Measurements from ENCODE around the gene PPP1R36. TPM values are rescaled to one million over a fixed set of nuclear protein-coding genes. Genes with fewer than 3 reads are reported as not detected.

PPP1R36 gene
- total and polyA plus RNA-seq, 2 donors (not counting 3 experiments of a cell fraction or from before 2014, with no cell fraction given), result 0.28 to 0.60 TPM

- intact Hi-C loops (cut with micrococcal nuclease) (loop anchor here (10.0 kb wide), 1 partner anchor 855 kb away; the partner anchor contains the start of gene WDR89), dilution Hi-C loops (cut with MboI; ENCODE audit: extremely low pct_ligation_motif_present, low sequenced_read_pairs) (no loop called here)
- H3K4me1 ChIP-seq (ENCODE audit: control insufficient read depth, extremely low read depth, insufficient read depth, low read length), result peaks cover 21% of the 10 kb centered on the region
Measured at GRCh38 chr14:64500088-64500487, 49.7 kb upstream of the PPP1R36 start.

More at GRCh38 chr14:64500088-64500487, 49.7 kb upstream of the PPP1R36 start:
- no peak overlapping the region for H2AFZ ChIP-seq (ENCODE audit: low read depth, low read length)
- H3K27me3 ChIP-seq (ENCODE audit: control insufficient read depth in 2 of 2, insufficient read depth in 2 of 2, low read length in 2 of 2), result no peaks in the 10 kb centered on the region
- ChIA-PET CTCF (no interaction called here), POLR2A (no interaction called here)
- H3K79me2 ChIP-seq (ENCODE audit: control insufficient read depth, insufficient read depth, low read length), result peaks cover 12% of the 10 kb centered on the region
- H3K9ac ChIP-seq (replicated peaks; ENCODE audit: extremely low read depth, insufficient read depth, low read length), result no peak overlapping the region
- DNase-seq (ENCODE audit: low read depth, low spot score), result no peak
- no peak for FAIRE-seq
- TF ChIP-seq POLR2AphosphoS5 (IDR thresholded peaks at IDR 0.05; ENCODE audit: insufficient read depth, low read depth, low read length) (no peak), EZH2 (IDR thresholded peaks at IDR 0.05; ENCODE audit: borderline replicate concordance, low read depth, low read length, severe bottlenecking) (no peak), MYC (IDR thresholded peaks at IDR 0.05; ENCODE audit: low read depth, low read length) (no peak), FOS (IDR thresholded peaks at IDR 0.05; ENCODE audit: borderline replicate concordance, insufficient read depth, low read length) (no peak), CTCF (IDR thresholded peaks at IDR 0.05; ENCODE audit: extremely low read depth in 1 of 2, insufficient read depth in 1 of 2, low read depth in 1 of 2, low read length in 2 of 2) (no peak), JUN (IDR thresholded peaks at IDR 0.05; ENCODE audit: borderline replicate concordance, insufficient read depth, insufficient read length, low read depth) (no peak), GATA2 (IDR thresholded peaks at IDR 0.05; ENCODE audit: insufficient read depth, insufficient read length, low read depth, low read length) (no peak), POLR2A (IDR thresholded peaks at IDR 0.05; ENCODE audit: low read depth, low read length) (no peak), MAX (IDR thresholded peaks at IDR 0.05; ENCODE audit: insufficient read depth, insufficient read length) (no peak)
- no peaks in the 10 kb centered on the region for H3K9me3 ChIP-seq (replicated peaks; ENCODE audit: control insufficient read depth, insufficient read depth, low read length)
- H4K20me1 ChIP-seq (replicated peaks; ENCODE audit: control insufficient read depth, extremely low read depth, insufficient read depth, low read length), result no peaks in the 10 kb centered on the region
- H3K4me3 ChIP-seq (replicated peaks in 1 of 3; ENCODE audit: insufficient read depth in 1 of 3, low read depth in 1 of 3, low read length in 3 of 3), result no peak overlapping the region
- no peaks in the 10 kb centered on the region for H3K36me3 ChIP-seq (ENCODE audit: control insufficient read depth in 2 of 2, extremely low read depth in 1 of 2, insufficient read depth in 2 of 2, low read length in 2 of 2)
- H3K9me1 ChIP-seq (replicated peaks; ENCODE audit: control insufficient read depth, extremely low read depth, insufficient read depth, low read length), result no peaks in the 10 kb centered on the region
- BruUV-seq (replicated peaks), result no TSS peak
- H3K27ac ChIP-seq (ENCODE audit: insufficient read depth, low read depth, low read length), result no peak overlapping the region
- no peak overlapping the region for H3K4me2 ChIP-seq (ENCODE audit: insufficient read depth, low read length)
